Measurements from ENCODE around the gene PTDSS2.

- TF ChIP-seq REST (IDR thresholded peaks at IDR 0.05; ENCODE audit: borderline replicate concordance in 1 of 2, low read depth in 1 of 2, low read length in 2 of 2) (no peak), CTCF (CRISPR knock-in tag; IDR thresholded peaks at IDR 0.05) (no peak), CEBPB (IDR thresholded peaks at IDR 0.05; ENCODE audit: borderline replicate concordance, low read depth, low read length) (no peak), RNF2 (conservative IDR thresholded peaks at IDR 0.05; ENCODE audit: low read depth) (no peak), ATF3 (CRISPR knock-in tag; IDR thresholded peaks at IDR 0.05) (no peak), ELF1 (CRISPR knock-in tag; IDR thresholded peaks at IDR 0.05) (no peak), HNRNPLL (IDR thresholded peaks at IDR 0.05; ENCODE audit: low read depth, low read length, poor library complexity, severe bottlenecking) (no peak), ZNF660 (CRISPR knock-in tag; IDR thresholded peaks at IDR 0.05; ENCODE audit: borderline replicate concordance, low read depth) (no peak)
- TF ChIP-seq, protein P1, sequence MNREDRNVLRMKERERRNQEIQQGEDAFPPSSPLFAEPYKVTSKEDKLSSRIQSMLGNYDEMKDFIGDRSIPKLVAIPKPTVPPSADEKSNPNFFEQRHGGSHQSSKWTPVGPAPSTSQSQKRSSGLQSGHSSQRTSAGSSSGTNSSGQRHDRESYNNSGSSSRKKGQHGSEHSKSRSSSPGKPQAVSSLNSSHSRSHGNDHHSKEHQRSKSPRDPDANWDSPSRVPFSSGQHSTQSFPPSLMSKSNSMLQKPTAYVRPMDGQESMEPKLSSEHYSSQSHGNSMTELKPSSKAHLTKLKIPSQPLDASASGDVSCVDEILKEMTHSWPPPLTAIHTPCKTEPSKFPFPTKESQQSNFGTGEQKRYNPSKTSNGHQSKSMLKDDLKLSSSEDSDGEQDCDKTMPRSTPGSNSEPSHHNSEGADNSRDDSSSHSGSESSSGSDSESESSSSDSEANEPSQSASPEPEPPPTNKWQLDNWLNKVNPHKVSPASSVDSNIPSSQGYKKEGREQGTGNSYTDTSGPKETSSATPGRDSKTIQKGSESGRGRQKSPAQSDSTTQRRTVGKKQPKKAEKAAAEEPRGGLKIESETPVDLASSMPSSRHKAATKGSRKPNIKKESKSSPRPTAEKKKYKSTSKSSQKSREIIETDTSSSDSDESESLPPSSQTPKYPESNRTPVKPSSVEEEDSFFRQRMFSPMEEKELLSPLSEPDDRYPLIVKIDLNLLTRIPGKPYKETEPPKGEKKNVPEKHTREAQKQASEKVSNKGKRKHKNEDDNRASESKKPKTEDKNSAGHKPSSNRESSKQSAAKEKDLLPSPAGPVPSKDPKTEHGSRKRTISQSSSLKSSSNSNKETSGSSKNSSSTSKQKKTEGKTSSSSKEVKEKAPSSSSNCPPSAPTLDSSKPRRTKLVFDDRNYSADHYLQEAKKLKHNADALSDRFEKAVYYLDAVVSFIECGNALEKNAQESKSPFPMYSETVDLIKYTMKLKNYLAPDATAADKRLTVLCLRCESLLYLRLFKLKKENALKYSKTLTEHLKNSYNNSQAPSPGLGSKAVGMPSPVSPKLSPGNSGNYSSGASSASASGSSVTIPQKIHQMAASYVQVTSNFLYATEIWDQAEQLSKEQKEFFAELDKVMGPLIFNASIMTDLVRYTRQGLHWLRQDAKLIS (CRISPR knock-in tag; IDR thresholded peaks at IDR 0.05): no peak
Observed at GRCh38 chr11:498297-499181, 48.5 kb downstream of the PTDSS2 start.
